ENCODE measurements around the gene CCNQ. TPM values are rescaled to one million over a fixed set of nuclear protein-coding genes. Genes with fewer than 3 reads are reported as not detected.

Gene CCNQ
- polyA plus RNA-seq, 1 donor (not counting 4 experiments of a cell fraction or from before 2014, with no cell fraction given): 31.1 TPM

DNA sequence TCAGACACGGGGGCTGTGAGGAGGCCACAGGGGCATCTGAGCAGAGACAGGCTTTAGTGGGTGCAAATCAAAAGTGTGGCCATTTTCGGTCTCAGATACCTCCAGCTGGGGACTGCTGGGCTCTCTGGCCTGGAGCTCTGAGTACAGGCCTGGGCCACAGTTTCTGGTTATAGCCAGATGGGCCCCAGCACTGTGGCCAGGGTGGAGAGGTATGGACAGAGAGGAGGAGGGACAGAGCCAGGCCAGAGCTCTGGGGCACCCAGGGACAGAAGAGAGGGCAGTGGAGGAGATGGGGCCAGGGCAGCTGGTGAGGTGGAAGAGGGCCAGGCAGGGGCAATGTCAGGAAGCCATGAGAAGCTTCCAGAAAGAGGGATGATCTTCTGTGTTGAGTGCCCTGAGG lies 20.1 kb downstream of the CCNQ start:
- H3K79me2 ChIP-seq (ENCODE audit: control insufficient read depth, insufficient read depth, low read length): no peaks in the 10 kb centered on the region
- dilution Hi-C loops (cut with MboI; ENCODE audit: extremely low pct_ligation_motif_present, low sequenced_read_pairs): no loop called here
- TF ChIP-seq, protein P1, sequence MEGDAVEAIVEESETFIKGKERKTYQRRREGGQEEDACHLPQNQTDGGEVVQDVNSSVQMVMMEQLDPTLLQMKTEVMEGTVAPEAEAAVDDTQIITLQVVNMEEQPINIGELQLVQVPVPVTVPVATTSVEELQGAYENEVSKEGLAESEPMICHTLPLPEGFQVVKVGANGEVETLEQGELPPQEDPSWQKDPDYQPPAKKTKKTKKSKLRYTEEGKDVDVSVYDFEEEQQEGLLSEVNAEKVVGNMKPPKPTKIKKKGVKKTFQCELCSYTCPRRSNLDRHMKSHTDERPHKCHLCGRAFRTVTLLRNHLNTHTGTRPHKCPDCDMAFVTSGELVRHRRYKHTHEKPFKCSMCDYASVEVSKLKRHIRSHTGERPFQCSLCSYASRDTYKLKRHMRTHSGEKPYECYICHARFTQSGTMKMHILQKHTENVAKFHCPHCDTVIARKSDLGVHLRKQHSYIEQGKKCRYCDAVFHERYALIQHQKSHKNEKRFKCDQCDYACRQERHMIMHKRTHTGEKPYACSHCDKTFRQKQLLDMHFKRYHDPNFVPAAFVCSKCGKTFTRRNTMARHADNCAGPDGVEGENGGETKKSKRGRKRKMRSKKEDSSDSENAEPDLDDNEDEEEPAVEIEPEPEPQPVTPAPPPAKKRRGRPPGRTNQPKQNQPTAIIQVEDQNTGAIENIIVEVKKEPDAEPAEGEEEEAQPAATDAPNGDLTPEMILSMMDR (optimal IDR thresholded peaks at IDR 0.05 in 1 of 3, IDR thresholded peaks at IDR 0.05 in 1 of 3, conservative IDR thresholded peaks at IDR 0.05 in 1 of 3; ENCODE audit: extremely low read depth in 1 of 3, insufficient read depth in 2 of 3, low read length in 3 of 3): no peak
- no peak for TF ChIP-seq EZH2 (IDR thresholded peaks at IDR 0.05; ENCODE audit: low read length)
- FAIRE-seq (no peak), DNase-seq (ENCODE audit: low read depth, low spot score) (no peak)
- peaks cover 6% of the 10 kb centered on the region for H3K4me1 ChIP-seq (ENCODE audit: control insufficient read depth, extremely low read depth, insufficient read depth, low read length)
- H4K20me1 ChIP-seq (ENCODE audit: control insufficient read depth, extremely low read depth, insufficient read depth, low read length): no peaks in the 10 kb centered on the region
- no peaks in the 10 kb centered on the region for H3K9me1 ChIP-seq (ENCODE audit: control insufficient read depth, extremely low read depth, insufficient read depth, low read length)
- no peak overlapping the region for H3K27ac ChIP-seq (ENCODE audit: control insufficient read depth, insufficient read depth, low read length)
- H2AFZ ChIP-seq (ENCODE audit: control insufficient read depth, low read length): no peak overlapping the region
- H3K27me3 ChIP-seq (ENCODE audit: control insufficient read depth, extremely low read depth, insufficient read depth, low read length): no peaks in the 10 kb centered on the region
- no peak overlapping the region for H3K4me2 ChIP-seq (ENCODE audit: control insufficient read depth, extremely low read depth, insufficient read depth, low read depth, low read length)
- H3K36me3 ChIP-seq (ENCODE audit: control insufficient read depth in 2 of 2, extremely low read depth in 1 of 2, insufficient read depth in 2 of 2, low read length in 2 of 2): no peaks in the 10 kb centered on the region
- no peak overlapping the region for H3K4me3 ChIP-seq (ENCODE audit: control insufficient read depth in 2 of 3, extremely low read depth in 1 of 3, insufficient read depth in 2 of 3, low read depth in 1 of 3, low read length in 3 of 3)
- H3K9me3 ChIP-seq (ENCODE audit: control insufficient read depth, low read depth, low read length): peaks cover 2% of the 10 kb centered on the region
- no peak overlapping the region for H3K9ac ChIP-seq (ENCODE audit: control insufficient read depth, extremely low read depth, insufficient read depth, low read length)

DNA sequence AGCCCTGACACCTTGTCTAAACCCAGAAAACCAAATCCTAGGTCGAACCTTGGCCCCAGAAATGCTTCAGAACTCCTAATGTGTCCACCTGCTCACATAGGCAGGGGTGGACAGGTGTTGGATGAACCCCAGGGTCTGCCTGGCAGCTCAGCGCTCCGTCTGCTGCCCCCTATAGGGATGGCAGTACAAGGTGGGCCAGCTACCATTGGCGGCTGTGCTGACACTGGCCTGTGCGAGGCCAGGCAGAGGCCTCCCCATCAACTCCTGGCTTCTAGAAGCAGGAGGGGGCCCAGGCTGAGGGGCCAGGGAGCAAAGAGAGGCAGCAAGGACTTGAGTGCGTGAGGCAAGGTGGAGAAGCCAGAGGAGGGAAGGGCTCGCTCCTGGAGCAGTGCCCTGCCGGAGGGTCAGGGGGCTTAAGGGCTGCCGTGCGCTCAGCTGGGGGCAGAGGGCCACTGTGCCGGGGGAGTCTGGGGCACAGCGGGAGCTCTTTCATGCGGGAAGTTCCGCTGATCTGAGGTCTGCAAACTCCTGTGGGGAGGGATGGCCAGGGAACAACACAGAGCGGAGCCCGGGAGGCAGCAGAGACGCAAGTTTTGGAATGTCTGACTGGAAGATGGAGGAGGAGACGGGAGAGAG lies 20.6 kb downstream of the CCNQ start:
- H2AFZ ChIP-seq (ENCODE audit: control insufficient read depth, low read length): no peak overlapping the region
- dilution Hi-C loops (cut with MboI; ENCODE audit: extremely low pct_ligation_motif_present, low sequenced_read_pairs): no loop called here
- FAIRE-seq (no peak), DNase-seq (ENCODE audit: low read depth, low spot score) (no peak)
- H4K20me1 ChIP-seq (ENCODE audit: control insufficient read depth, extremely low read depth, insufficient read depth, low read length): no peaks in the 10 kb centered on the region
- H3K4me3 ChIP-seq (ENCODE audit: control insufficient read depth in 2 of 3, extremely low read depth in 1 of 3, insufficient read depth in 2 of 3, low read depth in 1 of 3, low read length in 3 of 3): no peak overlapping the region
- no peaks in the 10 kb centered on the region for H3K79me2 ChIP-seq (ENCODE audit: control insufficient read depth, insufficient read depth, low read length)
- H3K9me1 ChIP-seq (ENCODE audit: control insufficient read depth, extremely low read depth, insufficient read depth, low read length): no peaks in the 10 kb centered on the region
- no peak overlapping the region for H3K4me2 ChIP-seq (ENCODE audit: control insufficient read depth, extremely low read depth, insufficient read depth, low read depth, low read length)
- H3K9ac ChIP-seq (ENCODE audit: control insufficient read depth, extremely low read depth, insufficient read depth, low read length): no peak overlapping the region
- no peak overlapping the region for H3K27ac ChIP-seq (ENCODE audit: control insufficient read depth, insufficient read depth, low read length)
- TF ChIP-seq, protein P1 (optimal IDR thresholded peaks at IDR 0.05 in 1 of 3, IDR thresholded peaks at IDR 0.05 in 1 of 3, conservative IDR thresholded peaks at IDR 0.05 in 1 of 3; ENCODE audit: extremely low read depth in 1 of 3, insufficient read depth in 2 of 3, low read length in 3 of 3): no peak
- no peak for TF ChIP-seq EZH2 (IDR thresholded peaks at IDR 0.05; ENCODE audit: low read length)
- no peaks in the 10 kb centered on the region for H3K27me3 ChIP-seq (ENCODE audit: control insufficient read depth, extremely low read depth, insufficient read depth, low read length)
- peaks cover 2% of the 10 kb centered on the region for H3K9me3 ChIP-seq (ENCODE audit: control insufficient read depth, low read depth, low read length)
- peaks cover 4% of the 10 kb centered on the region for H3K4me1 ChIP-seq (ENCODE audit: control insufficient read depth, extremely low read depth, insufficient read depth, low read length)
- no peaks in the 10 kb centered on the region for H3K36me3 ChIP-seq (ENCODE audit: control insufficient read depth in 2 of 2, extremely low read depth in 1 of 2, insufficient read depth in 2 of 2, low read length in 2 of 2)
